HG02938 (cell line): ENCODE results near the gene VEGFB.

Experiments used
- ATAC-seq: cut with Tn5 transposase; IDR thresholded peaks from one replicate; pipeline ENCODE4 v1.9.1; 2021; ENCODE audit warnings: mild to moderate bottlenecking, moderate library complexity; ENCODE audit not compliant: unreplicated experiment

Gene VEGFB

DNA sequence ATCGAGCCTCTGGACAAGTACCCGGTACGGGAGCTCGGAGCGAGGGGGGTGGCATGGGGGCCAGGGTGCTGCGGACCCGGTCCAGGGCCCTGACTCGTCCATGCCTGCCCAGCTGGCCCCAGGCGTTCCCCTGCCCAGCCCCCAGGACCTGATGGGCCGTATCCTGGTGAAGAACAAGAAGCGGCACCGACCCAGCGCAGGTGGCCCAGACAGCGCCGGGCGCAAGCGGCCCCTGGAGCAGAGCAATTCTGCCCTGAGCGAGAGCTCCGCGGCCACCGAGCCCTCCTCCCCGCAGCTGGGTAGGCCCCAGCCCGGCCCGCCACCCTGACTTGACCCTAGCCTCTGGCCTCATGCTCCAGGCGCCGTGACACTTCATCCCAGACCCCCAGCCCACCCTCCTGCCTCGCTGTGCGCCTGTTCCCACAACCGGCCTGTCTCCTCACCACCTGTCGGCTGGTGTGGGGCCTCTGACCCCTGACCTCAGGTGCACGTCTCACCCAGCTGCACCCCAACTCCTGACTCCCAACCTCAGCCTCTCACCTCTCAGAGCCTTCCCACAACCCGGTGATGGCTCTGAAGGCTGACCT is 24.7 kb downstream of the VEGFB start:
- ATAC-seq = no peak

DNA sequence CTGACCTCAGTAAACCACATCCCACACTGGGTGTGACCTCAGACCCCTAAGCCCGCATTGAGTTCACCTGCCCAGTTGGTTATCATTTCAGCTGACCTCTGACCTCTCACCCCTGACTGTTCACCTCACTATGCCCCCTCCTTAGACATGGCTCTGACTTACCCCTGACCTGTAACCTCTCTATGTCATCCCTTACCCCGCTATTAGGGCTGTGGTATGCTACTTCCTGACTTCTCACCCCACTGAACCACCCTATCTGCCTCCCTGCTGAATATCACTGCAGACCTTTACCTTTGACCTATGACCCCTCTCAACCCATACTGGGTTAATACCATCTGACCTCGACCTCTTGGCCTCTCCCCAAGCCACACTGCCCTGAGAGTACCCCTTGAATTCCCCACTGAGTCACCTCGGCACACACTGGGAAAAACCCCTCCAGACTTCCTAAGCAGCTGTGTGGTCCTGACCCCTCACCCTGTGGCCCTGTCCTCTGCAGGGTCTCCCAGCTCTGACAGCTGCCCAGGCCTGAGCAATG is 25.2 kb downstream of the VEGFB start:
- no peak for ATAC-seq

DNA sequence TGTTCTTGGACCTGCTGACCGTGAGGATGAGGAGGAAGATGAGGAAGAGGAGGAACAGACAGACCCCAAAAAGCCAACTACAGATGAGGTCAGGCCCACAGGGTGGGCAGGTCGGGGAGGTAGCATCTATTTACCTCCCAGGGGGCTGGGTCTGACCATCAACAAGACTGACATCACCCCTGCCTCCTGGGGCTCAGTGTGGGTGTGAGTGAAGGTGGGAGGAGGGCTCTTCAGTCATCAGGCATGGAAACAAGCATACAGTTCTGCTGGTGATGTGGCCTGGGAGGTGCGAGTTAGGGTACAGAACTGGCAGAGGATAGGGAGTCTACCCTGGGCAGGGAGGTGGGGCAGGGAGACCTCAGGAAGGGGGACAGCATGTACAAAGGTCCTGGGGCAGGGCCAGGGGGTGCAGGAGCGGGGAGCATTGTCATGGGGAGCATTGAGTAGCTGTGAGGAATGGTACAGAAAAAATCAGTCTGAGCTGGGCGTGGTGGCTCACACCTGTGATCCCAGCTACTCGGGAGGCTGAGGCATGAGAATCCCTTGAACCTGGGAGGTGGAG is 25.8 kb downstream of the VEGFB start:
- no peak for ATAC-seq

DNA sequence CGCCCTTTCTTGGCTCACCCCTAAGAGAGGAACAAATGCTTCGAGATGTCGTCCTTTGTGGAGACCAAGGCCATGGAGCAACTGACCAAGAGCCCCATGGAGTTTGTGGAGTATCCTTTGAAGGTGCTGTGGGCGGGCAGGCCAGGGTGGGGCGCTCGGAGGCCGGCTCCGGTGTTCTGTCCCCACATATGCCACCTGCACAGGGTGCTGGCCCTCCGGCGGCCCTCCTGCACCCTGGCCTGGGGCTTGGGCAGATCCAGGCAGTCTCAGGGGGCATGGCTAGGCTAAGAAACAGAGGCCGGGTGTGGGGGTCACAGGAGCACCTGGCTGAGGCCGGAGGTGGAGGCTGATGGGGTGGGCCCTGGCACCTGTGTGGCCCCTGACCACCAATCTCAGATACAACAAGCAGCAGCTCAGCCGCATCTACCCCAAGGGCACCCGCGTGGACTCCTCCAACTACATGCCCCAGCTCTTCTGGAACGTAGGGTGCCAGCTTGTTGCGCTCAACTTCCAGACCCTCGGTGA is 27.2 kb downstream of the VEGFB start:
- ATAC-seq = no peak

DNA sequence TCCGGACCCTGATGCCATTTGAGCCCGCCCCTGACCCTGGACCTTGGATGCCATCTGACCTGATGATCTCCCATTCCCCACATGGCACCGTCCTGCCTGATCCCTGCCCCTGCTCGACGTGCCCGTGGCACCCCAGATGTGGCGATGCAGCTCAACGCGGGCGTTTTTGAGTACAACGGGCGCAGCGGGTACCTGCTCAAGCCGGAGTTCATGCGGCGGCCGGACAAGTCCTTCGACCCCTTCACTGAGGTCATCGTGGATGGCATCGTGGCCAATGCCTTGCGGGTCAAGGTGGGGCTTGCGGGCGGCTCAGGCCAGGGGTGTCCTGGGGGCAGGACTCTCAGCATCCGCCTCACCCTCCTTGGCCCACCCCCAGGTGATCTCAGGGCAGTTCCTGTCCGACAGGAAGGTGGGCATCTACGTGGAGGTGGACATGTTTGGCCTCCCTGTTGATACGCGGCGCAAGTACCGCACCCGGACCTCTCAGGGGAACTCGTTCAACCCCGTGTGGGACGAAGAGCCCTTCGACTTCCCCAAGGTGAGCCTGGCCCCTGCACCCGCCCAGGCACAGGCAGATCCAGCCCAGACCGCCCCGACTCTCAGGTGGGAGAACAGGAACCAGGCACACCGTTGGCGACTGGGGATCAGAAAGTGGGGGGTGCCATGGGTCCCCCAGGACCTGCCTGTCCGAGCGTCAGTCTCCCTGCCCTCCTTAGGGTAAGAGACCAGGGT is 28.1 kb downstream of the VEGFB start:
- no peak for ATAC-seq

DNA sequence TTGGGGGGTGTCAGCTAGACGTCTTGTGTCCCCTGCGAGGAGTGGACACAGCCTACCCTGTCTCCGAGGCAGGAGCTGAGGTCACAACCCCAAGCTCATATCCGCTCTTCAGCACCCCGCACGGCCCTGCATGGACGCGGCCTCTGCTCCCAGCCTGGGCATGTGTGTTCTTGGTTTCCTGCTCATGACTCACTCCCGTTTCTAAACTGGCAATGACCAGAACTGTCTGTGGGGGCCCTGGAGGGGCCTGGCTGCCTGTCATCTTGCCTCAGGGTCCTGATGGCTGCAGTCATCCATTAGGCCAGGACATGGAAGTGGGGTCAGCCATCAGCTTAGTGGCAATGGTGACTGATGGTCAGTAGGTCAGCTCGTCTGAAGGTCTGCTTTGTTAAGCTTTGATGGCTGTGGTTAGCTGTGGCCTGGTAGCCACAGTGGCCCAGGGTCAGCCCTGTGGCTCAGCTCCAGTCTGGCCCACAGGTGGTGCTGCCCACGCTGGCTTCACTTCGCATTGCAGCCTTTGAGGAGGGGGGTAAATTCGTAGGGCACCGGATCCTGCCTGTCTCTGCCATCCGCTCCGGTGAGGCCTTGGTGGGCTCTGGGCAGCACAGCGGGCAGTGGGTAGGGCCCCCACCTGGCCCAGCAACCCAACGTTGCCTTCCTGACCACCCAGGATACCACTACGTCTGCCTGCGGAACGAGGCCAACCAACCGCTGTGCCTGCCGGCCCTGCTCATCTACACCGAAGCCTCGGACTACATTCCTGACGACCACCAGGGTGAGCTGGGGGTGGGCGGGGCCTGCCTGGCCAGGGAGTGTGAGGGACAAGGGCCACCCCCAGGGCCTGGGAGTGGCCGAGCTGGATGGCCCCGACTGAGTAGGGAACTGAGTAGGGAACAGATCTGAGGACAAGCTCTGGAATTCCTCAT is 28.9 kb downstream of the VEGFB start:
- ATAC-seq = no peak

DNA sequence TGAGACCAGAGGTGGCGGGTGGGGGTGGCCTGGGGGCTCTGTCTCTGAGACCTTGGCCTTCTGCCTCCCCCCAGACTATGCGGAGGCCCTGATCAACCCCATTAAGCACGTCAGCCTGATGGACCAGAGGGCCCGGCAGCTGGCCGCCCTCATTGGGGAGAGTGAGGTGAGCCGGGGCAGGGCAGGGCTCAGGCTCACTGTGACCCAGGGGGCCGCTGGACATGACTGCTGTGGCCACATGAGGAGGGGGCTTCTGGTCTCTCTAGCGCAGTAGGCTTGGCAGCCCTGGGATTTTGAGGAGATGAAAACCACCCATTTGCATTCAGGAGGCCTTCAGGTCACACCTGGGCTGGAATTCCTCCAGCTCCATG is 29.5 kb downstream of the VEGFB start:
- no peak for ATAC-seq

DNA sequence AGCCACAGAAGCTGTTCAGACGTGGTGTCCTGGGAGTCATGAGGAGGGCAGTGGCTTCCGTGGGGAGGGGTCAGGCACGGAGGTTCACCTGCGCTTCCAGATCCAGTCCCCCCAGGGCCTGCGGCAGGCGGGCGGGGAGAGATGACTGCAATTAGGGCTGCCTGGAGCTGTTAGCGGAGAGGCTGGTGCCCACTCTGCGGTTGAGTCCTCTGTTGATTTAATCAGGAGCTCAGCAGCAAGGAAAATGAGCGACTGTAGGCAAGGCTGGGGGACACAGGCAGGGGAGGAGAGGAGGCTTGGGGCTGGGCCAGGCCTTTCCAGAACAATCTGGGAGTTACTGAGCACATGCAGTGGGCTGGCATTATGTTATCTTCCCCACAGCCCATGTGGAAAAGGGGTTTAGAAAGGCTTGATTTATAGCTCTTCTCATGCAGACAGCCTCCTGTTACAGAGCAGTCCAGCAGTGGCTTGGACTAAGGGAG is 30.0 kb downstream of the VEGFB start:
- ATAC-seq = no peak

DNA sequence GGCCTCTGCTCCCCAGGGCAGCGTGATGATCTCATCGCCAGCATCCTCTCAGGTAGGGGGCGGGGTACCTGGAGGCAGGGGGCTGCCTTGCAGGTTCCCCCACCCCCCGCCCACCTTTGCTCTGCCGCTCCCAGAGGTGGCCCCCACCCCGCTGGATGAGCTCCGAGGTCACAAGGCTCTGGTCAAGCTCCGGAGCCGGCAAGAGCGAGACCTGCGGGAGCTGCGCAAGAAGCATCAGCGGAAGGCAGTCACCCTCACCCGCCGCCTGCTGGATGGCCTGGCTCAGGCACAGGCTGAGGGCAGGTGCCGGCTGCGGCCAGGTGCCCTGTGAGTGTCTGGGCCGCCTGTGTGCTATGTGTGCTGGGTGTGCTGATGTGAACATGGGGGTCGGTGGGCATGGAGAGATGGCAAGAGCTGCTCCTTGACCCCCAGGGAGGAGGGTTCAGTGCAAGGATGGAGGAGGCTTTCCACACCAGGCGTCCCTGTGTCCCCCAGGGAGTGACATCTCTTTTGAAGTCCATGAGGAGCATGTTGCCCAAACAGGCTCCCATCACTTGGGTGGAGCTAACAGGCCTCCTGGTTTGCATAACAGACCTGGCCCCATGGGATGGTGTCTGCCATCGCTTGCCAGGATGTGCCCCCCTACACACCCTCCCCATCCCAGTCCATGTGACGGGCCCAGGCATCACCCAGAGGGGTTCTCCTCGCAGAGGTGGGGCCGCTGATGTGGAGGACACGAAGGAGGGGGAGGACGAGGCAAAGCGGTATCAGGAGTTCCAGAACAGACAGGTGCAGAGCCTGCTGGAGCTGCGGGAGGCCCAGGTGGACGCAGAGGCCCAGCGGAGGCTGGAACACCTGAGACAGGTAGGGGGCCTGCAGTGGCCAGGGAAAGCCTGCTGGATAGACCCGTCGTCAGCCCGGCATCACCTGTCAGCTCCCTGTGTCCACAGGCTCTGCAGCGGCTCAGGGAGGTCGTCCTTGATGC is 31.1 kb downstream of the VEGFB start:
- no peak for ATAC-seq

DNA sequence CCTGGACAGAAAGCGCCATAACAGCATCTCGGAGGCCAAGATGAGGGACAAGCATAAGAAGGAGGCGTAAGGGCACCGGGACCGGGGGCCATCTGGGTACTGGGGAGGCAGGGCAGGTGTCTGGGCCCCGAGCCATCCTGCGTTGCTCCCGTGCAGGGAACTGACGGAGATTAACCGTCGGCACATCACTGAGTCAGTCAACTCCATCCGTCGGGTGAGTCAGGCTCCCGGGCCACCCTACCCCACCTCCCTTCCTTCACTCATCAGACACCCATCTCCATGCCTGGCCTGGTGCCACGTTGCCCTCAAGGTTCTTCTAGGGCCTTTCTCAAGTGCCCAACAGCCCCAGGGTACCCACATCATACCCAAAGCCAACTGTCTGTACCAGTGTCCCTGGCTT is 32.0 kb downstream of the VEGFB start:
- no peak for ATAC-seq

DNA sequence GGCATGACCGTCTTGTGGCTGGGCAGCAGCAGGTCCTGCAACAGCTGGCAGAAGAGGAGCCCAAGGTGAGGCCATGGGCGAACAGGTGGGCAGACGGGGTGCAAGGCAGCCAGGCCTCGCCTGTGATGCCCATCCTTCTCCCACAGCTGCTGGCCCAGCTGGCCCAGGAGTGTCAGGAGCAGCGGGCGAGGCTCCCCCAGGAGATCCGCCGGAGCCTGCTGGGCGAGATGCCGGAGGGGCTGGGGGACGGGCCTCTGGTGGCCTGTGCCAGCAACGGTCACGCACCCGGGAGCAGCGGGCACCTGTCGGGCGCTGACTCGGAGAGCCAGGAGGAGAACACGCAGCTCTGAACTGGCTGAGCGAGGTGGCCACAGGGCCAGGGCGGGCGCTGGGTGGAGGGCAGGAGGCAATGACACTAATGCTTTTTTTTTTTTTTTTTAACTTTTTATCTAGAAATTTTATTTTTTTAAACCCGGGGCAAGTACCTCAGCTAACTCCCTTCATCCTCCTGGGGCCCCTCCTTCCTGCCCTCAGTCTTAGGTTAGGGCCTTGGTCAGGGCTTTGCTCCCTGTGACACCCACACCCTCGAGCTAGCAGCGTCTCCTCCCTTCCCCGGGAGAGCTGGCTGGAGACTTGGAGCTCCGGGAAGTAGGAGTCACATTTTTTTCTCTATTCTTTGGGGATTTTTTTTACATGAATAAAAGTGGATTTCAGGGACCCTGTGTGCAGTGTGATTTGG is 33.0 kb downstream of the VEGFB start:
- ATAC-seq = no peak

DNA sequence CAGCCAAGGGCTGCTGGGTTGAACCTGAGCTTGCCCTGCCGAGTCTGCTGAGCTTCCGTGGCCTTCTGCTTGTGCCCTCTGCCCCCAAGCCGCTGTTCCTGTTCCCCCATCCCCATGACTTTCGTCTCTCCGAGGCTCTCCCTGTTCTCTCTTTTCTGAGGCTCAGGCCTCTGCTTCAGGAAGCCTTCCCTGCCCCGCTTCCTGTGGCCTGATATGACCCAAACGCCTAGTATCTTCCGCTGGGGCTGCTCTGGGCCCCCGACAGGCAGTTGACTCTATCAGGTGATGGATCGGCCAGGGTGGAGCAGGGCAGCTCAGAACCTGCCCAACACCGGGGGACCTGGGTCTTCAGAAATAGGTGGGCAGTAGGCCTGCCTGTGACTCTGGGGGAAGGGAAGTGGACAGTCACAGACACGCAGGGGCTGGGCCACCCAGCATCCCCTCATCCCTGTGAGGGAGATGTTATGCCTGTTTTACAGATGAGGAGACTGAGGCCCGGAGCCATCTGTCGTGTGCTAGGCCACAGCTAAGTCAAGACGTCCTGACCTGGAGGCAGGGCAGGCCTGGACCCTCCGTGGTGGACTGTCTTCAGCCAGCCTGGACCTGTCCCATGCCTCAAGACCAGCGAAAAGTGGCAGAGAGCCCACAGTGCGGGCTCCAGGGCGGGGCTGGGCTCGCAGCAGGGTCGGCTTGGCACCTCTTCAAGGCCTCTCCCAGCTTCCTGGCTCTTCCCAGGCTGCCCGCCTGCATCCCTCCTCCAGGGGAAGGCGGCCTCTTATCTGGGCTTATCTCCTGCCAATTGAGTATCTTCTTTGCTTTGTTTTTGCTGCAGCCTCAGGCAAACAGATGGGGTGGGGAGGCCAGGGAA is 33.9 kb downstream of the VEGFB start:
- ATAC-seq = no peak

DNA sequence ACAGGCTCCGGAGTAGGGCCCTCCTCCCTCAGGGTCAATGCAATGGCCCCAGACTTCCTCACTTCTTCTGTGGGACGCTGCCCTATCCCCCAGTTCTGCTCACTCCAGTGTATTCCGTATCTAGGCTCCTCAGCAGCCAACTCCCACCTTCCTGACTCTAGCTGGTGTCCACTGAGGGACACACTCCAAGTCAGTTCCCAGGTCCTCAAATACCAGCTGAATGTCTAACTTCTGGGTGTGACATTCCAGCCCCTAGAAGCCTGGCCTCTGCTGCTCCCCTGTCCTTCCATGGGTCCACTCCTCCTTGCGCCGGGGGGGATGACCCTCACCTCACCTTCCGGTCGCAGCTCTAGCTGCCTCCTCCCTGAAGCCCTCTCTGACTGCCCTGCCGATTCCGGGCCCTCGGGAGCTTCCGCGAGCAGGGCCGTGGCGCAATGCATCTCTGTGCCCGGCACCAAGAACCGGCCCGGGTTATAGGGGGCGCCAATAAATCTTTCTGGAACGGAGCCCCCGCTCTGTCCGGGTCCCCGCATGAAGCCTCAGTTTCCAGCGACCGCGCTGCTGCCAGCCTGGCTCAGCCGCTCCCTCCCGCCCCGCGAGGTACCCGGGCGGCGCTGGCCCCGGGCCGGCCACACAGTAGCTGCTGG is 34.6 kb downstream of the VEGFB start:
- ATAC-seq = peak; percentile 9

DNA sequence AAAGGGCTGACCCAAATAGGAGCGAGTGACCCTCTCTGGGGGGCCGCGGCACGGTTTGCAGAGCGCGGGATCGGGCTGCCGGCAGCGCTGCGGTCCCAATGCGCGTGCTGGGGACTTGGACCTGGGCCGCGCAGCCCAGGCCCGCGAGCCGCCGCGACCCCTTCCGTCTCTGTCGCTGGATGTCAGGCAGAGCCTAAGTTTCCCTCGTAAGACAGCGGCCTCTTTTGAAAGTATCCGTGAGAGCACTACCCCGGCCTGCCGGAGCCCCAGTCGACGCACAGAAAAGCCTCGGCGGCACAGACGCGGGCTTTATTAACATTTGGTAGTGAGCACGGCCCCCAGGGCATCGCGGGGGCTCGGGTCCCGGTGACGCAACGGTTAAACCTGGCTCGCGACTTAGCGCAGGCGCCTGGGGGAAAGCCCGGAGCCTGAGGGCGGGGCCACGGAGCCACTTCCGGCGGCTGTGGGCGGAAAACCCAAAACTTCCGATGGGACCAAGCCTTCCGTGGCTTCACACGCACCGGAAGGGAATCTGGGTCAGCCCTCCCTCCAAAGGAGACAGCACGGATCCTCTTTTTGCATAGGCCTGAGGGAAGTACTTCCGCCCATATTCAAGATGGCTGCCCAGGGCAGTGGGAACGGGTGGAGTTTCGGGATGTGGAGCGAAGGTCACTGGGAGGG is 35.3 kb downstream of the VEGFB start:
- peak; percentile 67 for ATAC-seq

DNA sequence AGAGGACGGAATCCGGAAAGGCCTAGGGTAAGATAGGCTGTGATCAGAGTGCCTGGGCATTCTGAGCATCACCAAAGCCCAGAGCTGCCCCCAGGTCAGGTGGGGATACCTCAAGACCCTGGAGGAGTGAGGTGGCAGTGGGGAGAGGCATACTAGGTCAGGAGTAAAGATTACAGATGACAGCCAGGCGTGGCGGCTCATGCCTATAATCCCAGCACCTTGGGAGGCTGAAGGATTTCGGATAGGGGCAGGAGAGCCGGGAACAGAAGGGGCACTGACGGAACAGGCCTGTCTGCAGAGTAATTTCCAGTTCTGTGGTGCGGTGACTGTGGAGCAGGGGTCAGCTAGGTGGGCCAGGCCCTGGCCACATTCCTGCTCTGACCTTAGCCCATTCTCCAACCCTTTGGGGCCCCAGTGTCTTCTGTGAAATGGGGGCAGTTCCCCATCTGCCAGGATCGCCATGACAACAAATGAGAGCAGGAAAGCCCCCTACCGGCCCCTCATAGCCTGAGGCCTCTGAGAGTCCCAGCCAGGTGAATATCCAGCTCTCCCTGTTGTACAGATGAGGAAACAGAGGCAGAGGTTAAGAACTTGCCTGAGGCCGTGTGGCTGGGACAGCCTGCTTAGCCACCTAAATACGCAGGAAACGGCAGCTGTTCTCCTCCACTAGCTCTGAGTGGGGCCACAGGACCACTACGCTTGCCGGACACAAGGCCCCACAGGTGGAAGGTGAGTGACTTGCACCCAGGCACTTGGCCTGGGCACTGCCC is 40.8 kb downstream of the VEGFB start:
- ATAC-seq = no peak

DNA sequence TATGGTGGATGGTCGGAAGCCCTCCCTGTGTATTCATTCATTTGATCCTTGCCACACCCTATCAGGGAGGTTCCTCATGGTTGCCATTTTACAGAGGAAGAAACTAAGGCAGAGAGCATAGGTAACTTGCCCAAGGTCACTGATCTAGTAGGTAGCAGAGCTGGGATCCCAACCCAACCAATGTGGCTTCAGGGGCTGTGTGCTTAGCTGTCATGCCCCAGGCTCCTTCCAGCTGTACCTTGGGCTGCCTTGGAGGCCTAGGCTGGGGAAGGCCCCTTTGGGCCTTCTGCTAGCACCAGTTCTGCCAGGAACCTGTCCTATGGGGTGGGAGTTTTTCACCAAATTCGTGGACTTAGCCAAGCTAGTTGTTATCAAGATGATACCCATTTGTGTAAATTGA is 41.5 kb downstream of the VEGFB start:
- no peak for ATAC-seq
